ENCODE measurements around the gene ATP6V0C.
"Not testable (repeated sequence)": the region's sequence is repeated elsewhere in the genome, so short reads cannot be mapped to it uniquely, and the experiment has no call there.

The ATP6V0C gene

GRCh38 chr16:2532494-2533141, 18.9 kb downstream of the ATP6V0C start:
- Histone ChIP-seq H3K9me3 (ENCODE audit: insufficient read depth, low read depth, low read length) (no peaks in the 10 kb centered on the region), H3K4me2 (ENCODE audit: low read depth, low read length, poor library complexity, severe bottlenecking) (peak overlapping the region; percentile 93), H3K27me3 (ENCODE audit: insufficient read depth, low read length, poor library complexity, severe bottlenecking) (no peaks in the 10 kb centered on the region), H3F3A (ENCODE audit: low read depth) (no peaks in the 10 kb centered on the region), H4K20me1 (ENCODE audit: insufficient read depth, low read length, poor library complexity, severe bottlenecking) (no peaks in the 10 kb centered on the region), H3K9me2 (replicated peaks; ENCODE audit: low read depth, low read length) (no peaks in the 10 kb centered on the region), H3K79me2 (ENCODE audit: insufficient read depth, low read length) (no peaks in the 10 kb centered on the region), H3K4me3 (ENCODE audit: low read length, poor library complexity, severe bottlenecking) (peak overlapping the region; percentile 78), H3K9ac (ENCODE audit: low read depth, low read length, poor library complexity, severe bottlenecking) (peak overlapping the region; percentile 74), H3K36me3 (ENCODE audit: insufficient read depth, low read length) (no peaks in the 10 kb centered on the region), H2AFZ (ENCODE audit: low read length) (peak overlapping the region; percentile 83), H3K4me1 (ENCODE audit: insufficient read depth, low read length, poor library complexity, severe bottlenecking) (peaks cover 10% of the 10 kb centered on the region)
- TF ChIP-seq, protein P1, sequence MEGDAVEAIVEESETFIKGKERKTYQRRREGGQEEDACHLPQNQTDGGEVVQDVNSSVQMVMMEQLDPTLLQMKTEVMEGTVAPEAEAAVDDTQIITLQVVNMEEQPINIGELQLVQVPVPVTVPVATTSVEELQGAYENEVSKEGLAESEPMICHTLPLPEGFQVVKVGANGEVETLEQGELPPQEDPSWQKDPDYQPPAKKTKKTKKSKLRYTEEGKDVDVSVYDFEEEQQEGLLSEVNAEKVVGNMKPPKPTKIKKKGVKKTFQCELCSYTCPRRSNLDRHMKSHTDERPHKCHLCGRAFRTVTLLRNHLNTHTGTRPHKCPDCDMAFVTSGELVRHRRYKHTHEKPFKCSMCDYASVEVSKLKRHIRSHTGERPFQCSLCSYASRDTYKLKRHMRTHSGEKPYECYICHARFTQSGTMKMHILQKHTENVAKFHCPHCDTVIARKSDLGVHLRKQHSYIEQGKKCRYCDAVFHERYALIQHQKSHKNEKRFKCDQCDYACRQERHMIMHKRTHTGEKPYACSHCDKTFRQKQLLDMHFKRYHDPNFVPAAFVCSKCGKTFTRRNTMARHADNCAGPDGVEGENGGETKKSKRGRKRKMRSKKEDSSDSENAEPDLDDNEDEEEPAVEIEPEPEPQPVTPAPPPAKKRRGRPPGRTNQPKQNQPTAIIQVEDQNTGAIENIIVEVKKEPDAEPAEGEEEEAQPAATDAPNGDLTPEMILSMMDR (conservative IDR thresholded peaks at IDR 0.05; ENCODE audit: low read length), result no peak
- no peak for TF ChIP-seq EZH2phosphoT487 (IDR thresholded peaks at IDR 0.05; ENCODE audit: borderline replicate concordance)

- not testable (repeated sequence) for H3K9me3 ChIP-seq (ENCODE audit: insufficient read depth, low read depth, low read length); H2AFZ ChIP-seq (ENCODE audit: low read length); H3K36me3 ChIP-seq (ENCODE audit: insufficient read depth, low read length); H3F3A ChIP-seq (ENCODE audit: low read depth); H3K9me2 ChIP-seq (replicated peaks; ENCODE audit: low read depth, low read length); H3K27me3 ChIP-seq (ENCODE audit: insufficient read depth, low read length, poor library complexity, severe bottlenecking); H3K79me2 ChIP-seq (ENCODE audit: insufficient read depth, low read length); H4K20me1 ChIP-seq (ENCODE audit: insufficient read depth, low read length, poor library complexity, severe bottlenecking)
- peak overlapping the region; percentile 74 for H3K9ac ChIP-seq (ENCODE audit: low read depth, low read length, poor library complexity, severe bottlenecking)
- H3K4me2 ChIP-seq (ENCODE audit: low read depth, low read length, poor library complexity, severe bottlenecking), result peak overlapping the region; percentile 93
- H3K4me3 ChIP-seq (ENCODE audit: low read length, poor library complexity, severe bottlenecking), result peak overlapping the region; percentile 78
- H3K4me1 ChIP-seq (ENCODE audit: insufficient read depth, low read length, poor library complexity, severe bottlenecking), result peaks cover 10% of the 10 kb centered on the region
These were observed 19.5 kb downstream of the ATP6V0C start for GRCh38 chr16:2533142-2533755.

DNA sequence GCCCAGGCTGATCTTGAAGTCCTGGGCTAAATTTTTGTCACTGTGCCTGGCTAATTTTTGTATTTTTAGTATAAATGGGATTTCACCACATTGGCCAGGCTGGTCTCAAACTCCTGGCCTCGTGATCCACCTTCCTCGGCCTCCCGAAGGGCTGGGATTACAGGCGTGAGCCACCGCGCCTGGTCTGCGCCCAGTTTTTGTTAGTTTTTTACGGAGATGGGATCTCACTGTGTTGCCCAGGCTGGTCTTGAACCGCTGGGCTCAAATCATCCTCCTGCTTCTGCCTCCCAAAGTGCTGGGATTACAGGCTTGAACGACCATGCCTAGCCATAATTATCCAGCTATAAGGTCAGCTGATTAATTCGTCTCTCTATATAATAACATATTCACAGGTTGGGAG, 20.2 kb downstream of the ATP6V0C start:
- no peaks in the 10 kb centered on the region for H3K9me3 ChIP-seq (ENCODE audit: insufficient read depth, low read depth, low read length)
- no peak overlapping the region for H3K9ac ChIP-seq (ENCODE audit: low read depth, low read length, poor library complexity, severe bottlenecking)
- no peak overlapping the region for H2AFZ ChIP-seq (ENCODE audit: low read length)
- peaks cover 5% of the 10 kb centered on the region; the same call in 1 of the 2 replicates for H3K79me2 ChIP-seq (ENCODE audit: insufficient read depth, low read length)
- no peaks in the 10 kb centered on the region for H3K36me3 ChIP-seq (ENCODE audit: insufficient read depth, low read length)
- peaks cover 10% of the 10 kb centered on the region for H3K4me1 ChIP-seq (ENCODE audit: insufficient read depth, low read length, poor library complexity, severe bottlenecking)
- no peak overlapping the region for H3K4me3 ChIP-seq (ENCODE audit: low read length, poor library complexity, severe bottlenecking)
- H3K9me2 ChIP-seq (replicated peaks; ENCODE audit: low read depth, low read length), result no peaks in the 10 kb centered on the region
- H3K27me3 ChIP-seq (ENCODE audit: insufficient read depth, low read length, poor library complexity, severe bottlenecking), result no peaks in the 10 kb centered on the region
- H4K20me1 ChIP-seq (ENCODE audit: insufficient read depth, low read length, poor library complexity, severe bottlenecking), result no peaks in the 10 kb centered on the region
- no peaks in the 10 kb centered on the region for H3F3A ChIP-seq (ENCODE audit: low read depth)
- no peak for TF ChIP-seq EZH2phosphoT487 (IDR thresholded peaks at IDR 0.05; ENCODE audit: borderline replicate concordance)
- TF ChIP-seq, protein P1 (conservative IDR thresholded peaks at IDR 0.05; ENCODE audit: low read length), result no peak
- H3K4me2 ChIP-seq (ENCODE audit: low read depth, low read length, poor library complexity, severe bottlenecking), result no peak overlapping the region

DNA sequence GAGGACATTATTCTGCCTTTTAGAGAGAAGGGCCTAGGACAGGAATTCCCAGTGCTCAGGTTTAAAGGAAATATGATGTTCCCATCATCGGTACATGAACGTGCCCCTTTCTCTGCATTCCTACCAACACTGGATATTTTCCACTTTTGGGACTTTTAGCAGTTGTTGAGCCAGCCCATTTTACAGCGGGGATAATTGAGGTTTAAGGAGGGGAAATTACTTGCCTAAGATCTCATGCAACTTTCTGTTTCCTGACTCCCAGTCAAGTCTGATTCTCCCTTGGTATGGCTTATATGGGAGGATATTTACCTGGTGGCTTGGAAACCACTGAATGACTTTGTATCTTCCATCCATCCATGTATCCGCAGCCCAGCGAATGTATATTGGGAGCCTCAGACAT, 20.6 kb downstream of the ATP6V0C start:
- H3K4me2 ChIP-seq (ENCODE audit: low read depth, low read length, poor library complexity, severe bottlenecking); H3K4me3 ChIP-seq (ENCODE audit: low read length, poor library complexity, severe bottlenecking); H3K9me2 ChIP-seq (replicated peaks; ENCODE audit: low read depth, low read length): not testable (repeated sequence)

More for the DNA sequence above, 20.6 kb downstream of the ATP6V0C start:
- H3K9me3 ChIP-seq (ENCODE audit: insufficient read depth, low read depth, low read length); H3K79me2 ChIP-seq (ENCODE audit: insufficient read depth, low read length); H2AFZ ChIP-seq (ENCODE audit: low read length); H3F3A ChIP-seq (ENCODE audit: low read depth); H3K27me3 ChIP-seq (ENCODE audit: insufficient read depth, low read length, poor library complexity, severe bottlenecking); H3K9ac ChIP-seq (ENCODE audit: low read depth, low read length, poor library complexity, severe bottlenecking); H3K36me3 ChIP-seq (ENCODE audit: insufficient read depth, low read length); H4K20me1 ChIP-seq (ENCODE audit: insufficient read depth, low read length, poor library complexity, severe bottlenecking): not testable (repeated sequence)
- peaks cover 10% of the 10 kb centered on the region for H3K4me1 ChIP-seq (ENCODE audit: insufficient read depth, low read length, poor library complexity, severe bottlenecking)
